ENCODE results near the gene CDH26.

Gene CDH26

GRCh38 chr20:60049601-60050000 is 91.4 kb downstream of the CDH26 start:
- no peak for DNase-seq

GRCh38 chr20:60050193-60050947 is 92.1 kb downstream of the CDH26 start:
- DNase-seq = no peak

GRCh38 chr20:60051911-60052310 is 93.7 kb downstream of the CDH26 start:
- no peak for DNase-seq

- no peak for DNase-seq
Measured at GRCh38 chr20:60052322-60052721, 94.1 kb downstream of the CDH26 start.

- no peak for DNase-seq
Measured at GRCh38 chr20:60053125-60053817, 95.0 kb downstream of the CDH26 start.

GRCh38 chr20:60053818-60054190 is 95.6 kb downstream of the CDH26 start:
- DNase-seq = no peak

- no peak for DNase-seq
Measured at GRCh38 chr20:60054716-60055634, 96.8 kb downstream of the CDH26 start.

- DNase-seq = peak; percentile 81
Measured at GRCh38 chr20:60055740-60056139, 97.5 kb downstream of the CDH26 start.

- DNase-seq = no peak
Measured at GRCh38 chr20:60056407-60057122, 98.3 kb downstream of the CDH26 start.

- peak; percentile 85 for DNase-seq
Measured at GRCh38 chr20:60057123-60057865, 99.1 kb downstream of the CDH26 start.

GRCh38 chr20:60057866-60058807 is 99.9 kb downstream of the CDH26 start:
- DNase-seq = peak; percentile 69

- no peak for DNase-seq
Measured at GRCh38 chr20:60058879-60059278, 100.7 kb downstream of the CDH26 start.

- no peak for DNase-seq
Measured at GRCh38 chr20:60060006-60060557, 101.9 kb downstream of the CDH26 start.

- DNase-seq = no peak
Measured at GRCh38 chr20:60060593-60060992, 102.4 kb downstream of the CDH26 start.

GRCh38 chr20:60062431-60063047 is 104.3 kb downstream of the CDH26 start:
- no peak for DNase-seq

- no peak for DNase-seq
Measured at GRCh38 chr20:60063048-60063451, 104.8 kb downstream of the CDH26 start.

- no peak for DNase-seq
Measured at GRCh38 chr20:60063739-60064380, 105.6 kb downstream of the CDH26 start.
